MM.1S (cell line): ENCODE results near the gene ATF5.

Experiments
- CTCF ChIP-seq: fragments of 300-600 bp; sonication (generic); IDR thresholded peaks from 2 replicates; pipeline ENCODE4 v1.5.1; 2016; ENCODE audit warnings: antibody characterized with exemption, low read length, mixed read lengths
- EZH2 ChIP-seq: fragments of 300-600 bp; sonication (generic); optimal IDR thresholded peaks from 2 replicates; pipeline ENCODE3; 2017; ENCODE audit warnings: low read depth, mild to moderate bottlenecking, antibody characterized with exemption, low read length, mixed read lengths

- no peak for TF ChIP-seq CTCF
- TF ChIP-seq EZH2, result no peak
Observed at GRCh38 chr19:49973987-49974386, 45.0 kb downstream of the ATF5 start.
